ENCODE results near the gene SETBP1.
A peak's percentile ranks its signal among the peaks of the same experiment; 100 is the strongest.

SETBP1 gene

GRCh38 chr18:44679914-44680272 is 795 bp upstream of the SETBP1 start:
- no peak for DNase-seq

GRCh38 chr18:44681076-44681970 is 635 bp downstream of the SETBP1 start:
- DNase-seq, result no peak

DNA sequence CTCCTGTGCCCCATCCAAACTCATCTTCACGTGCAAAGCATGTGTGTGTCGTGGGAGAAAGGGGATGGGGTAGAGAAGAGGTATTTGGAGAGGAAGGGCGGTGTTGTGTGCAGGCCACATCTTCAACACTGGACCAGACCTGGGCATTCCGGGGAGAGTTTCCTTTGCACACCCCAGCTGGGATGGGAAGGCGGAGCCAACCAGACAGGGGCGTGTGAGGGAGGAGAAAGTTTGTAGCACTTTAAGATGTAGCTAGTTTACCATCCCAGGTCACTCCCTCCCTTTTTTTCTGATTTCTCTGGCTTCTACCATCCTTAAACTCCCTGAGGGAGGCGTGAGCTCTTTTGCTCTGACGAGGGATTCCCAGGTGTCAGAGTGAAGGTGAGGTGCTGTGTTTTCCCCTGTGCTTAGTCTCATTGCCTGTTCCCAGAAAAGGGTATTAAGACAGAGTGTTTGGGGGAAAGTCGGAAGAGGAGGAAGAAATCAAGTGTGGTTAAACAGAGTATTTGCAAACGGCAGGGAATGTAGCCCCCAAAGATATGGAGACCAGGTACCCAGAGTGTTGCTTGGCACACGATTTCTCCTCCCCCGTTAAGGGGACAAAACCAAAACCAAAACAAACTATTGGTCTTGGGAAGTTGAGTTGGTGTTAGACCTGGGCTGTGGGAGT is 1.6 kb downstream of the SETBP1 start:
- no peak for DNase-seq

DNA sequence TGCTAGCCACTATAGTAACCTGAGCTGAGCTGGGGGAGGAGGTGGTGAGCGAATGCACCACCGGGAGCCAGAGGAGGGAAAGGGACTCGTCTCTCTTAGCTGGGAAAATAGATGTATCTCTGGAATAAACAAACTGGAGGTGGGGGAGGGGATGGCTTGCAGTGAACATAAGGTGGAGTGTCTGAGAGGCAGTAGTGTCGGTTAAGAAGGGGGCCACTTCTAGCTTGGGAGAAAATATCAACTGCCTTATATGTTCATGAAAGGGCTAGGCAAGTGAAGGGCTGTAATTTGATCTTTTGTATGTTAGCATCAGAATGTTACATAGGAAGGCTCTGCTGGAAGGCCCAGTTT is 2.2 kb downstream of the SETBP1 start:
- DNase-seq, result no peak

DNA sequence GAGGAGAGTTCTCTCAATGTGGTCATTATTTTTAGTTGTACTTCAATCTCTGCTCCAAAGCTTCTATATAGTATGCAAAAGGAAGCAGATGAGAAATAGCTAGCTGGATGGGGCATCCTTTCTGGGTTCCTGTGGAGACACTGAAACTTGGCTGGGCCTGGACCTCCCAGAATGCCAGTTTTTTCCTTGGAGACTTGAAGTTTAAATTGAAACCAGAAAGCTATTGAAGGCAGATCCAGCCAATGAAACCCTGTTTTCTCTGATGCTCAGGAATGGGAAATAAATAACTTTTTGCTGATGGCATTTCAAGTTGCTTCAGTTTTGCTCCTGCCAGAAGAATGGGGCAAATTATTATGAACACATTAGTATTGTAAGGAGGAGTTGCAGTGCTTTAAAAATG is 2.9 kb downstream of the SETBP1 start:
- no peak for DNase-seq

GRCh38 chr18:44685296-44685695 is 4.6 kb downstream of the SETBP1 start:
- no peak for DNase-seq

- DNase-seq, result no peak
Observed at GRCh38 chr18:44686156-44686555, 5.5 kb downstream of the SETBP1 start.

DNA sequence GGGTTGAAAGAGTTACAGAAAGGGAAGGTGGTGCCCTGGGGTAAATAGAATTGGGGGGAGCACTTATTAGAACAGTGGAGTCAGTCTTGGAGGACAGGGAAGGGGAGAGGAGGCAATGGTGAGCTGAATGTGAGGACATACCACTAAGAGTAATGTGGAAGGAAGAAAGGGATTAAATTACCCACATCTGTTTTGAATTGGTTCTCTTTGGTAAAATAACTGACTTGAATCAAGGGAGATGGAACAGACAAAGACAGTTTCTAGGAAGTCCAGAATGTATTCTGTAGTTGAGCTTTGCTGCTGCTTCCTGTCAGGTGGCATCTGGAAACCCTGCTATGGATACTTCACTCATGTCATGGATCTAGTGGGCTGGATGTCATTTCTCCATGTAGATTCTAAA is 6.7 kb downstream of the SETBP1 start:
- DNase-seq, result peak; percentile 38

- no peak for DNase-seq
Observed at GRCh38 chr18:44689736-44690135, 9.0 kb downstream of the SETBP1 start.

- no peak for DNase-seq
Observed at GRCh38 chr18:44691148-44691925, 10.6 kb downstream of the SETBP1 start.

GRCh38 chr18:44693030-44693784 is 12.5 kb downstream of the SETBP1 start:
- no peak for DNase-seq

- no peak for DNase-seq
Observed at GRCh38 chr18:44695503-44695902, 14.8 kb downstream of the SETBP1 start.

DNA sequence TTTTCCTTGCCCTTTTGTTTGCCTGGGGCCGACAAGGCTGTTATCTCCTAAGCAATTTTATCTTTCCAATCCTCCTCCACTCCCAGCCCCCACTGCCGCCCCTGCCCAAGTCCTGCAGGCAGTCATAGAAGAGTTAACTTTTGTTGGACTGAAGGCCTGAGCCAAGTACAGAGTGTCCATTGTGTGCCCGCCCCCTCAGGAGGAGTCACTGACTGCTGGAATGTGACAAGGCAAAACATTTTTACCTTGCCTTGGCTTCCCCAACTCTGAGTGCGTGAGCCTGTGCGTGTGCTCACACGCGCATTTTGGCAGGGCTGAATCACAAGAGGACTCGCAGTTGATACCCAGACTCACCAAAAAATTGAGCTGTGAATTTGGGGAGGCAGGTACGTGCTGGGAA is 16.2 kb downstream of the SETBP1 start:
- no peak for DNase-seq

DNA sequence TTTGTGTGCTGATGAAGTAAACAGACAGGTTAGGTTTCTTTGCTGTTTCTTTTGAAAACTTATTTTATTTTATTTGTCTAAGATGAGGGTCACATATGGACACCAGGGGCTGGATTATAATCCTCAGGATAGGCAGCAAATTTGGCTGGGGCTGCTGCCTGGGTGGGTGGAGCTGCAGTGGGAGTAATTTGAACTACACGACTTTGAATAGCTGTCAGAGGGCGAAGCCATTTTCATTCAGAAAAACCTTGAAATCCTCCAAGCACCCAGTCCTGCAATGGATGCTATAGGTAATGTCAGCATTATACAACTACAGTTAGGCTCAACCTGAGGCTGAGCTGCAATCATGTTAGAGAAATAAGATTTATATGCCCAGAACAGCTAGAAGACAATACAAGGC is 16.6 kb downstream of the SETBP1 start:
- DNase-seq, result no peak

DNA sequence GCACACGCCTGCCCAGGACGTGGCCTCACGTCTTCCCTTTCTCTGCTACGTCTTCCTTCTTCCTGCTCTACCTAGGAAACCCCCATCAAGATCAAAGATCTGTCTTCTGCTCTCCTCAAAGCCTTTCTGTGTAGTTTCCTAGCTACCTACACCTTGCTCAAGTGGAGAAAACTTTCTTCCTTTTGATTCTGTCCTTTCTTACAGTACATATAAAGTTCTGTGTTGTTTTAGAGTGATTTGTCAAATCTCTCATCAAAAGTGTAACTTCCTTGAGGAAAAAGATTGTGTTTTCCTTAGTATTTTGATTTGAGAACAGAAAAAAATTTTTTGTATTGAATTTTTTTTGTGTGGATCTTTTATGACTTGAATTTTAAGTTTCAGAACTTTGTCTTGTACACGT is 17.8 kb downstream of the SETBP1 start:
- DNase-seq, result no peak

GRCh38 chr18:44699572-44700261 is 19.0 kb downstream of the SETBP1 start:
- no peak for DNase-seq

DNA sequence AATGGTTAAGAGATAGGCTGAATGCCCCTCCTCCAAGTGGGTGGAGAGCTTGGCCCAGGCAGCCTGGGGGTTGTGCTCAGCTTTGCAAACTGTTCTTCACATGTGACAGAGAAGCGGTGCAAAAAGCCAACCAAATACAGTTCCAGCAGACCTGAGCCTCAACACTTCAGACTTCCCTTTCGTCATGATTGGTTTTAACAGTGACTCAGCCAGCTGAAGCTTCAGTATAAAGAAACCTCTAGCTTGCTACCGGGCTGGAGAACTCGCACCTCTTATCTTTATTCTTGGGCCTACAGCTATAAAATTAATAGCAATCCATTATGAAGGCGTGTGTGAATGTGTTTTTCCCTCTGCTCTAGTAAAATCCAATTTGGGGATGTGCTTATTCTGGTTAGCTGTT is 20.0 kb downstream of the SETBP1 start:
- DNase-seq, result no peak

- no peak for DNase-seq
Observed at GRCh38 chr18:44701227-44701626, 20.5 kb downstream of the SETBP1 start.

DNA sequence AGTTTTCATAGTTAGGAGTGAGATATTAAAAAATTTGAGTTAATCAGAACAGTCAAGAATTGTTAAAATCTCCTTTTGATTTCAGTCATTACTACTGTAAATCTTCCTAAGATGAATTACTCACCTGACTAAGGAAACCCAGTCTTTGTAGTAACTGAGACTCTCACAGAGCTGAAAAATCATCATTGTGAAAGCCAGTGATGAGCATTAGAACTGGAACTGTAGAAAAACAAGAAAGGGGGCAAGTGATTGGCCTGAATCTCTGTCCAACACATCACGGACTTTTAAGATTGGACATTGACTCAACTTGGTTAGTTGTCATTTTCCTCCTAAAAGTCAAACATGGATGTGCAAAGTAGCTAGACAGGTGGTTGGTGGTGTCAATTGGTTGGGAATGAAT is 21.9 kb downstream of the SETBP1 start:
- no peak for DNase-seq

DNA sequence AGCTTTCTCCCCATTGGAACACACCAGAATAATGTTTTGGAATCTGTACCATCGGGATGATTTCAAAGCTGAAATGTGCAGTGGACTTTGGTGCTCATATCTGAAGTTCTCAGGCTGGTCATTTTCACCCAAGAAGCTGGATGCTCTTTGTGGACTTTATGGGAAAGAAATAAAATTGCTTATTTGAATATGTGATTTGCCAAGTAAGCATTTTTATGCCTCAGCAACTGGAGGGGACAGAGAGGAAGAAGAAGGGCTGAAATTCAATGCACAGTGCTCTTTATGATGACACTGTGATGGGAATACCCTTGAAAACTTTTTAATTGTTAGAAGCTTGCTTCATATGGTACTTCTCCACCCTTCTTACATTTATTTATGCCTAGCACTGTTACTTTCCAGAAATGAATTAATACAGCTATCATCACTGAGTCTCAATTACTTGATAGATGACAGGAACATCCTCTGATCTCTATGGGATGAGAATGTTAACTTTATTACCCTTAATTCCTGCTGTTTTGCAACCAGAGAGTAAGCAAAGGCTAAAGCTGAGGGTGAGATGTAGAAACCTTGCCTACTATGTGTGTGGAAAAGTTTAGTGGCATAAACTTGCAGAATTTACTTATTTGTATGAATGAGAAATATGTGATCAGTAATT is 23.6 kb downstream of the SETBP1 start:
- DNase-seq, result no peak

GRCh38 chr18:44705075-44705675 is 24.5 kb downstream of the SETBP1 start:
- no peak for DNase-seq

Measured in MV-4-11 (cell line).